H1 (cell line): ENCODE data around the gene ABHD10. TPM values are rescaled to one million over a fixed set of nuclear protein-coding genes. Genes with fewer than 3 reads are reported as not detected.

ENCODE experiments used
- CTCF ChIA-PET: fragments of 300-600 bp; sonication (Branson Sonifier 250); formaldehyde crosslinking; loops from one replicate; lab custom pipeline; 2021; ENCODE audit not compliant: partially characterized antibody; lab: Charles Lee
- POLR2A ChIA-PET: fragments of 300-600 bp; sonication (Branson Sonifier 250); formaldehyde crosslinking; loops from one replicate; lab custom pipeline; 2021; ENCODE audit warnings: inconsistent platforms; ENCODE audit not compliant: partially characterized antibody; lab: Charles Lee
- DNase-seq, 2 experiments: peaks; one replicate each; pipeline versions ENCODE4 v3.0.0 to v3.0.0-alpha.2; 2010 to 2022; ENCODE audit warnings: low spot score in 2 of 2, low read depth in 1 of 2, mixed read lengths in 1 of 2
- FAIRE-seq: peaks from 2 replicates; lab custom pipeline; 2011; peaks lifted over from hg19 to GRCh38; lab: Jason Lieb, UNC
- H2AFZ ChIP-seq: 2 replicates; pipeline ENCODE4 v1.8.1; 2012; ENCODE audit warnings: low read length, inconsistent platforms
- H2AK5ac ChIP-seq: 2 replicates; pipeline ENCODE4 v1.6.1; 2013; ENCODE audit warnings: low read depth, low read length
- H2BK120ac ChIP-seq: replicated peaks from 2 replicates; pipeline ENCODE3; 2013; ENCODE audit warnings: low read depth, low read length, inconsistent platforms
- H2BK12ac ChIP-seq: 2 replicates; pipeline ENCODE4 v1.6.1; 2013; ENCODE audit warnings: low read depth, low read length
- H2BK15ac ChIP-seq: 2 replicates; pipeline ENCODE4 v1.6.1; 2013; ENCODE audit warnings: low read length
- H2BK20ac ChIP-seq: 2 replicates; pipeline ENCODE4 v1.6.1; 2013; ENCODE audit warnings: low read length
- H2BK5ac ChIP-seq: 2 replicates; pipeline ENCODE4 v1.6.1; 2013; ENCODE audit warnings: low read depth, low read length
- H3K14ac ChIP-seq: 2 replicates; pipeline ENCODE4 v1.6.1; 2013; ENCODE audit warnings: inconsistent platforms; ENCODE audit not compliant: insufficient read length
- H3K18ac ChIP-seq: 2 replicates; pipeline ENCODE4 v1.6.1; 2013; ENCODE audit warnings: low read length; ENCODE audit errors: extremely low read depth
- H3K23ac ChIP-seq: 2 replicates; pipeline ENCODE4 v1.6.1; 2013; ENCODE audit warnings: inconsistent platforms; ENCODE audit not compliant: insufficient read length
- H3K23me2 ChIP-seq: 2 replicates; pipeline ENCODE4 v1.6.1; 2013; ENCODE audit warnings: low read depth, low read length
- H3K27ac ChIP-seq: 2 replicates; pipeline ENCODE4 v1.6.1; 2011; ENCODE audit warnings: low read depth, low read length, inconsistent platforms
- H3K27me3 ChIP-seq, 4 experiments: replicated peaks in 1 of 4; 1 replicate in 1 of 4; 2 replicates in 3 of 4; pipeline versions ENCODE4 v1.6.1 to v1.8.1; 2011 to 2013; ENCODE audit warnings: low read length in 3 of 4, mild to moderate bottlenecking in 3 of 4, inconsistent platforms in 2 of 4, mixed read lengths in 2 of 4, moderate library complexity in 1 of 4; ENCODE audit not compliant: control insufficient read depth in 3 of 4, insufficient read depth in 3 of 4; ENCODE audit errors: extremely low read depth in 1 of 4
- H3K36me3 ChIP-seq, 4 experiments: 2 replicates each; pipeline versions ENCODE4 v1.6.1 to v1.8.1; 2011 to 2013; ENCODE audit warnings: mild to moderate bottlenecking in 4 of 4, low read length in 3 of 4, moderate library complexity in 2 of 4, control low read depth in 1 of 4, inconsistent platforms in 1 of 4; ENCODE audit not compliant: insufficient read depth in 4 of 4, control insufficient read depth in 2 of 4
- H3K4ac ChIP-seq: replicated peaks from 2 replicates; pipeline ENCODE3; 2013; ENCODE audit warnings: low read length, low read depth, mixed read lengths, inconsistent platforms; ENCODE audit not compliant: insufficient read length
- H3K4me1 ChIP-seq, 4 experiments: replicated peaks in 1 of 4; 1 replicate in 1 of 4; 2 replicates in 3 of 4; pipeline versions ENCODE4 v1.6.1 to v1.8.1; 2011 to 2013; ENCODE audit warnings: low read length in 3 of 4, inconsistent platforms in 2 of 4, mixed read lengths in 1 of 4; ENCODE audit not compliant: insufficient read depth in 4 of 4, control insufficient read depth in 3 of 4
- H3K4me2 ChIP-seq, 2 experiments: 2 replicates each; pipeline versions ENCODE4 v1.6.1 to v1.8.1; 2011 to 2013; ENCODE audit warnings: low read depth in 2 of 2, low read length in 2 of 2, control low read depth in 1 of 2, inconsistent platforms in 1 of 2, mild to moderate bottlenecking in 1 of 2; ENCODE audit not compliant: insufficient read depth in 1 of 2
- H3K4me3 ChIP-seq, 4 experiments: fragments of 200-600, 300-600 bp in 1 of 4; sonication (generic), shearing (Covaris generic), sonication (Bioruptor Twin) in 1 of 4; 2 replicates each; pipeline versions ENCODE4 v1.5.1 to v1.8.1; 2011 to 2016; ENCODE audit warnings: low read length in 4 of 4, low read depth in 3 of 4, control low read depth in 2 of 4, inconsistent platforms in 2 of 4, mild to moderate bottlenecking in 2 of 4, mixed read lengths in 1 of 4, moderate library complexity in 1 of 4; ENCODE audit not compliant: insufficient read depth in 2 of 4; ENCODE audit errors: extremely low read depth in 1 of 4
- H3K56ac ChIP-seq: replicated peaks from 2 replicates; pipeline ENCODE3; 2013; ENCODE audit warnings: low read depth, mild to moderate bottlenecking, mixed read lengths, low read length, inconsistent platforms; ENCODE audit not compliant: insufficient read length
- H3K79me1 ChIP-seq: 2 replicates; pipeline ENCODE4 v1.6.1; 2013; ENCODE audit warnings: low read depth, low read length, control low read depth
- H3K79me2 ChIP-seq, 2 experiments: 2 replicates each; pipeline versions ENCODE4 v1.6.1 to v1.8.1; 2012 to 2013; ENCODE audit warnings: low read length in 2 of 2, mild to moderate bottlenecking in 2 of 2, inconsistent platforms in 1 of 2; ENCODE audit not compliant: insufficient read depth in 2 of 2, control insufficient read depth in 1 of 2
- H3K9ac ChIP-seq, 4 experiments: replicated peaks in 1 of 4; 1 replicate in 1 of 4; 2 replicates in 3 of 4; pipeline versions ENCODE4 v1.6.1 to v1.8.1; 2011 to 2013; ENCODE audit warnings: low read depth in 3 of 4, low read length in 3 of 4, control low read depth in 2 of 4, mild to moderate bottlenecking in 2 of 4, moderate library complexity in 2 of 4, inconsistent platforms in 1 of 4; ENCODE audit errors: extremely low read depth in 1 of 4
- H3K9me3 ChIP-seq, 2 experiments: 2 replicates each; pipeline versions ENCODE4 v1.6.1 to v1.8.1; 2012 to 2013; ENCODE audit warnings: mild to moderate bottlenecking in 2 of 2, moderate library complexity in 2 of 2, control low read depth in 1 of 2, inconsistent platforms in 1 of 2, low read depth in 1 of 2, low read length in 1 of 2, mixed read lengths in 1 of 2; ENCODE audit not compliant: insufficient read depth in 2 of 2
- H4K20me1 ChIP-seq, 2 experiments: replicated peaks in 1 of 2; 2 replicates each; pipeline versions ENCODE3 to v1.8.1; 2011 to 2013; ENCODE audit warnings: inconsistent platforms in 2 of 2, low read length in 2 of 2, mild to moderate bottlenecking in 1 of 2; ENCODE audit not compliant: insufficient read depth in 2 of 2, control insufficient read depth in 1 of 2
- H4K5ac ChIP-seq: 2 replicates; pipeline ENCODE4 v1.6.1; 2013; ENCODE audit warnings: low read length, low read depth, mixed read lengths, inconsistent platforms; ENCODE audit not compliant: insufficient read length
- H4K8ac ChIP-seq: 2 replicates; pipeline ENCODE4 v1.8.0; 2013; ENCODE audit warnings: mild to moderate bottlenecking, moderate library complexity, low read length, inconsistent platforms; ENCODE audit not compliant: insufficient read depth; ENCODE audit errors: extremely low read depth
- H4K91ac ChIP-seq: replicated peaks from 2 replicates; pipeline ENCODE3; 2013; ENCODE audit warnings: low read length, mixed read lengths, inconsistent platforms; ENCODE audit not compliant: insufficient read length
- BACH1 ChIP-seq: IDR thresholded peaks from 2 replicates; pipeline ENCODE4 v1.6.1; 2012; ENCODE audit warnings: low read length, improper control_type of control experiment
- EZH2 ChIP-seq: fragments of 200-600 bp; sonication (generic); IDR thresholded peaks from 2 replicates; pipeline ENCODE4 v1.7.1; 2012; ENCODE audit warnings: low read depth, mild to moderate bottlenecking, moderate library complexity, low read length, inconsistent platforms; ENCODE audit not compliant: severe bottlenecking
- MAFK ChIP-seq: IDR thresholded peaks from 2 replicates; pipeline ENCODE4 v1.6.1; 2012; ENCODE audit warnings: low read depth, mild to moderate bottlenecking, improper control_type of control experiment, low read length
- MAX ChIP-seq: IDR thresholded peaks from 2 replicates; pipeline ENCODE4 v1.6.1; 2012; ENCODE audit warnings: inconsistent platforms
- PHF8 ChIP-seq: fragments of 200-600 bp; sonication (generic); conservative IDR thresholded peaks from 2 replicates; pipeline ENCODE4 v1.7.1; 2012; ENCODE audit warnings: low read depth, mild to moderate bottlenecking, inconsistent platforms, low read length, moderate library complexity
- POLR2A ChIP-seq, 2 experiments: IDR thresholded peaks; 1 replicate in 1 of 2; 2 replicates in 1 of 2; pipeline ENCODE4 v1.6.1; 2011; ENCODE audit warnings: low read depth in 2 of 2, low read length in 2 of 2, mild to moderate bottlenecking in 2 of 2; ENCODE audit errors: control extremely low read depth in 1 of 2
- RAD21 ChIP-seq, 2 experiments: IDR thresholded peaks in 1 of 2; conservative IDR thresholded peaks in 1 of 2; 2 replicates each; pipeline ENCODE4 v1.6.1; 2011; ENCODE audit warnings: low read depth in 2 of 2, low read length in 2 of 2, improper control_type of control experiment in 1 of 2, inconsistent platforms in 1 of 2, mild to moderate bottlenecking in 1 of 2, moderate library complexity in 1 of 2
- RFX5 ChIP-seq: IDR thresholded peaks from 2 replicates; pipeline ENCODE4 v1.6.1; 2011; ENCODE audit warnings: low read depth, low read length, improper control_type of control experiment, borderline replicate concordance
- RXRA ChIP-seq: IDR thresholded peaks from 2 replicates; pipeline ENCODE4 v1.6.1; 2011; ENCODE audit warnings: low read depth, mild to moderate bottlenecking, low read length, moderate library complexity; ENCODE audit not compliant: insufficient read depth
- SIN3A ChIP-seq, 2 experiments: IDR thresholded peaks in 1 of 2; conservative IDR thresholded peaks in 1 of 2; 2 replicates each; pipeline ENCODE4 v1.6.1; 2011 to 2012; ENCODE audit warnings: low read length in 2 of 2, improper control_type of control experiment in 1 of 2, low read depth in 1 of 2, mild to moderate bottlenecking in 1 of 2
- SIX5 ChIP-seq: IDR thresholded peaks from 2 replicates; pipeline ENCODE4 v1.6.1; 2011; ENCODE audit warnings: mild to moderate bottlenecking, low read depth, low read length
- TAF1 ChIP-seq: IDR thresholded peaks from 2 replicates; pipeline ENCODE4 v1.6.1; 2011; ENCODE audit warnings: mild to moderate bottlenecking, low read depth, low read length
- TAF7 ChIP-seq: optimal IDR thresholded peaks from 2 replicates; pipeline ENCODE3; 2011; ENCODE audit warnings: low read depth, mild to moderate bottlenecking, inconsistent platforms, low read length, moderate library complexity, borderline replicate concordance
- TBP ChIP-seq: IDR thresholded peaks from 2 replicates; pipeline ENCODE4 v1.6.1; 2011; ENCODE audit warnings: low read depth, low read length, improper control_type of control experiment
- WGBS, 2 experiments: shearing (Covaris generic) in 1 of 2; methylation state at CpG; one replicate each; pipeline versions ENCODE4 v1.1.6 to v1.1.7; 2013 to 2015; ENCODE audit warnings: low lambda C conversion rate in 2 of 2, mixed read lengths in 2 of 2, inconsistent platforms in 1 of 2, low coverage in 1 of 2, missing lambda C conversion rate in 1 of 2; ENCODE audit not compliant: insufficient replicate concordance in 2 of 2, insufficient coverage in 1 of 2, insufficient read length in 1 of 2; ENCODE audit errors: extremely low coverage in 1 of 2, missing lambda C conversion rate in 1 of 2; 5-methylcytosine and 5-hydroxymethylcytosine counted together
- polyA plus RNA-seq, 7 experiments: library from polyadenylated mRNA; depleted of rRNA in 3 of 7; stranded (reverse) in 5 of 7; unstranded in 2 of 7; fragments of >200 nt in 5 of 7; fragments of 200-250 nt in 2 of 7; gene quantifications; 1 replicate in 5 of 7; 2 replicates in 1 of 7; 4 replicates in 1 of 7; pipeline versions ENCODE4 v1.2.1 to v1.2.3, GENCODE V29; 2011 to 2013; ENCODE audit warnings: missing spikeins in 2 of 7, mixed read lengths in 2 of 7
- total RNA-seq: library from RNA; stranded (reverse); fragmentation: NEBNext Ultra II Directional; extraction: Animal tissue kit (Norgen Biotek cat#: 25700); gene quantifications from 2 replicates; pipeline ENCODE4 v1.2.1, GENCODE V29; 2021

ABHD10 gene
- total and polyA plus RNA-seq, 2 of the 8 experiments (the other 6 are each of a cell fraction or from before 2014, with no cell fraction given), result 10.9 to 24.6 TPM

GRCh38 chr3:111939873-111940272 is 39.0 kb upstream of the ABHD10 start:
- Histone ChIP-seq H3K14ac (no peak overlapping the region), H2AK5ac (no peak overlapping the region), H3K23me2 (no peaks in the 10 kb centered on the region), H3K27ac (no peak overlapping the region), H3K23ac (no peak overlapping the region), H3K79me1 (no peaks in the 10 kb centered on the region), H3K4ac (no peak overlapping the region), H3K4me1 (no peaks in the 10 kb centered on the region), H2BK12ac (no peak overlapping the region), H3K36me3 (0 out of 8 replicates have a peak, but pooled peaks cover 0 to 2% (median 0%) of the 10 kb centered on the region in 4 experiments), H4K5ac (no peak overlapping the region), H3K4me3 (no peak overlapping the region), H2BK20ac (no peak overlapping the region), H4K8ac (no peak overlapping the region), H2BK15ac (no peak overlapping the region), H4K20me1 (no peaks in the 10 kb centered on the region), H2AFZ (no peak overlapping the region), H3K18ac (no peak overlapping the region), H4K91ac (no peak overlapping the region), H3K56ac (no peak overlapping the region), H3K79me2 (no peaks in the 10 kb centered on the region), H2BK120ac (no peak overlapping the region), H3K9ac (no peak overlapping the region), H3K27me3 (no peaks in the 10 kb centered on the region), H3K4me2 (no peak overlapping the region), H2BK5ac (no peak overlapping the region), H3K9me3 (no peaks in the 10 kb centered on the region)
- TF ChIP-seq RAD21 (IDR thresholded peaks at IDR 0.05 in 1 of 2, conservative IDR thresholded peaks at IDR 0.05 in 1 of 2; ENCODE audit: low read depth in 2 of 2, low read length in 2 of 2), result no peak
- TF ChIP-seq RFX5, result no peak
- no peak for TF ChIP-seq POLR2A (IDR thresholded peaks at IDR 0.05; ENCODE audit: control extremely low read depth in 1 of 2, low read depth in 2 of 2, low read length in 2 of 2)
- TF ChIP-seq MAFK, result no peak
- no peak for TF ChIP-seq BACH1
- TF ChIP-seq TBP, result no peak
- TF ChIP-seq RXRA, result no peak
- no peak for TF ChIP-seq TAF7
- no peak for TF ChIP-seq PHF8
- TF ChIP-seq TAF1, result no peak
- no peak for TF ChIP-seq SIN3A (conservative IDR thresholded peaks at IDR 0.05 in 1 of 2, IDR thresholded peaks at IDR 0.05 in 1 of 2; ENCODE audit: low read depth in 1 of 2, low read length in 2 of 2)
- no peak for TF ChIP-seq SIX5
- TF ChIP-seq MAX, result no peak
- TF ChIP-seq EZH2, result no peak
- DNase-seq (no peak), FAIRE-seq (no peak)
- CTCF ChIA-PET, result interaction anchor here (1.4 kb wide), 1 partner anchor 73 kb away, joined by 3 read pairs; no protein-coding TSS in a partner anchor
- WGBS, 2 experiments, result 100% methylated on average over 2 of the region's 2 CpGs; no CpG with 5 or more reads in 1 of the 2 experiments
- POLR2A ChIA-PET, result no interaction called here
